Loucy (cell line): ENCODE data around the gene TNFRSF14.
"Not testable (repeated sequence)": the region's sequence is repeated elsewhere in the genome, so short reads cannot be mapped to it uniquely, and the experiment has no call there.

Source experiments
- H2AFZ ChIP-seq: fragments of 200-600 bp; sonication (generic); 2 replicates; pipeline ENCODE4 v1.6.0; 2016; ENCODE audit warnings: antibody characterized with exemption, mild to moderate bottlenecking, low read length, moderate library complexity
- H3F3A ChIP-seq: fragments of 200-600 bp; 2 replicates; pipeline ENCODE4 v1.6.0; 2016; ENCODE audit warnings: antibody characterized with exemption, low read depth, mild to moderate bottlenecking
- H3K27me3 ChIP-seq: fragments of 200-600 bp; sonication (generic); 2 replicates; pipeline ENCODE4 v1.6.1; 2014; ENCODE audit warnings: low read length, mild to moderate bottlenecking; ENCODE audit not compliant: insufficient read depth, poor library complexity, severe bottlenecking
- H3K36me3 ChIP-seq: fragments of 200-600 bp; sonication (generic); 2 replicates; pipeline ENCODE4 v1.6.1; 2016; ENCODE audit warnings: low read length; ENCODE audit not compliant: insufficient read depth
- H3K4me1 ChIP-seq: fragments of 200-600 bp; sonication (generic); 2 replicates; pipeline ENCODE4 v1.5.1; 2014; ENCODE audit warnings: low read length, mild to moderate bottlenecking; ENCODE audit not compliant: insufficient read depth, poor library complexity, severe bottlenecking
- H3K4me2 ChIP-seq: fragments of 200-600 bp; sonication (generic); 2 replicates; pipeline ENCODE4 v1.6.0; 2014; ENCODE audit warnings: antibody characterized with exemption, low read length, low read depth, mild to moderate bottlenecking; ENCODE audit not compliant: poor library complexity, severe bottlenecking
- H3K4me3 ChIP-seq: fragments of 200-600 bp; sonication (generic); 2 replicates; pipeline ENCODE4 v1.5.1; 2014; ENCODE audit warnings: low read length, mild to moderate bottlenecking, mixed read lengths; ENCODE audit not compliant: poor library complexity, severe bottlenecking
- H3K79me2 ChIP-seq: fragments of 200-600 bp; sonication (generic); 2 replicates; pipeline ENCODE4 v1.6.1; 2014; ENCODE audit warnings: low read length; ENCODE audit not compliant: insufficient read depth
- H3K9ac ChIP-seq: fragments of 200-600 bp; sonication (generic); 2 replicates; pipeline ENCODE4 v1.6.0; 2014; ENCODE audit warnings: mild to moderate bottlenecking, low read depth, low read length, moderate library complexity; ENCODE audit not compliant: poor library complexity, severe bottlenecking
- H3K9me2 ChIP-seq: fragments of 200-600 bp; sonication (generic); replicated peaks from 2 replicates; pipeline ENCODE4 v1.6.1; 2016; ENCODE audit warnings: low read depth, low read length, mixed read lengths
- H3K9me3 ChIP-seq: fragments of 200-600 bp; sonication (generic); 2 replicates; pipeline ENCODE4 v1.6.1; 2014; ENCODE audit warnings: mild to moderate bottlenecking, antibody characterized with exemption, low read length, low read depth; ENCODE audit not compliant: insufficient read depth
- H4K20me1 ChIP-seq: fragments of 200-600 bp; sonication (generic); 2 replicates; pipeline ENCODE4 v1.6.0; 2014; ENCODE audit warnings: antibody characterized with exemption, low read length, mild to moderate bottlenecking; ENCODE audit not compliant: insufficient read depth, poor library complexity, severe bottlenecking
- CTCF ChIP-seq: fragments of 200-600 bp; sonication (generic); conservative IDR thresholded peaks from 2 replicates; pipeline ENCODE4 v1.5.1; 2014; ENCODE audit warnings: mild to moderate bottlenecking, antibody characterized with exemption, low read length
- EZH2phosphoT487 ChIP-seq: fragments of 200-600 bp; IDR thresholded peaks from 2 replicates; pipeline ENCODE4 v1.6.1; 2018; ENCODE audit warnings: antibody characterized with exemption, mild to moderate bottlenecking, moderate library complexity, borderline replicate concordance

TNFRSF14 gene

GRCh38 chr1:2573250-2573920, 17.2 kb downstream of the TNFRSF14 start:
- Histone ChIP-seq H3F3A (no peaks in the 10 kb centered on the region), H4K20me1 (no peaks in the 10 kb centered on the region), H3K4me2 (no peak overlapping the region), H3K4me3 (no peak overlapping the region), H3K9me2 (no peaks in the 10 kb centered on the region), H3K27me3 (no peaks in the 10 kb centered on the region), H3K9me3 (no peaks in the 10 kb centered on the region; the same call in 1 of the 2 replicates), H3K4me1 (no peaks in the 10 kb centered on the region), H3K9ac (no peak overlapping the region), H2AFZ (no peak overlapping the region), H3K36me3 (no peaks in the 10 kb centered on the region), H3K79me2 (no peaks in the 10 kb centered on the region)
- TF ChIP-seq CTCF (no peak), EZH2phosphoT487 (no peak)

GRCh38 chr1:2574350-2574749, 18.2 kb downstream of the TNFRSF14 start:
- no peak overlapping the region for H3K9ac ChIP-seq
- no peaks in the 10 kb centered on the region for H3F3A ChIP-seq
- H3K9me2 ChIP-seq, result no peaks in the 10 kb centered on the region
- H3K27me3 ChIP-seq, result no peaks in the 10 kb centered on the region
- H4K20me1 ChIP-seq, result no peaks in the 10 kb centered on the region
- no peaks in the 10 kb centered on the region for H3K79me2 ChIP-seq
- no peak overlapping the region for H3K4me2 ChIP-seq
- H3K9me3 ChIP-seq, result no peaks in the 10 kb centered on the region; the same call in 1 of the 2 replicates
- no peak overlapping the region for H3K4me3 ChIP-seq
- H3K4me1 ChIP-seq, result no peaks in the 10 kb centered on the region
- no peak overlapping the region for H2AFZ ChIP-seq
- TF ChIP-seq EZH2phosphoT487 (no peak), CTCF (no peak)
- H3K36me3 ChIP-seq, result no peaks in the 10 kb centered on the region

- H3K4me3 ChIP-seq, result no peak overlapping the region
- no peaks in the 10 kb centered on the region for H3K27me3 ChIP-seq
- H3K9ac ChIP-seq, result no peak overlapping the region
- no peaks in the 10 kb centered on the region for H3K36me3 ChIP-seq
- no peaks in the 10 kb centered on the region for H3F3A ChIP-seq
- no peaks in the 10 kb centered on the region for H4K20me1 ChIP-seq
- H3K4me1 ChIP-seq, result no peaks in the 10 kb centered on the region
- H2AFZ ChIP-seq, result no peak overlapping the region
- H3K79me2 ChIP-seq, result no peaks in the 10 kb centered on the region
- TF ChIP-seq CTCF (no peak), EZH2phosphoT487 (no peak)
- no peaks in the 10 kb centered on the region; the same call in 1 of the 2 replicates for H3K9me3 ChIP-seq
- no peak overlapping the region for H3K4me2 ChIP-seq
- no peaks in the 10 kb centered on the region for H3K9me2 ChIP-seq
Observed at GRCh38 chr1:2575801-2576663, 19.9 kb downstream of the TNFRSF14 start.

- not testable (repeated sequence) for H3K9me2 ChIP-seq, H3K9ac ChIP-seq, H3K79me2 ChIP-seq, H4K20me1 ChIP-seq, H3K4me1 ChIP-seq, H3F3A ChIP-seq, H2AFZ ChIP-seq, H3K36me3 ChIP-seq, H3K4me2 ChIP-seq, H3K27me3 ChIP-seq, H3K9me3 ChIP-seq, H3K4me3 ChIP-seq
Observed at GRCh38 chr1:2577565-2578075, 21.4 kb downstream of the TNFRSF14 start.
